ENCODE measurements around the gene SYTL2. TPM values are rescaled to one million over a fixed set of nuclear protein-coding genes. Genes with fewer than 3 reads are reported as not detected.

SYTL2 gene
- total RNA-seq, 2 donors from 2014 or later: 144 to 183 TPM

GRCh38 chr11:85749287-85749834 is 61.6 kb downstream of the SYTL2 start:
- intact Hi-C loops (cut with DNase I): loop anchor here in 1 of 2 donors (5.0 kb wide), 1 partner anchor 38 kb away; no protein-coding TSS in a partner anchor
- no peak for DNase-seq (ENCODE audit: low spot score)

- intact Hi-C loops (cut with DNase I): loop anchor here in 1 of 2 donors (5.0 kb wide), 1 partner anchor 39 kb away; no protein-coding TSS in a partner anchor
- no peak for DNase-seq (ENCODE audit: low spot score)
These were observed 62.5 kb downstream of the SYTL2 start for GRCh38 chr11:85748455-85748891.

- intact Hi-C loops (cut with DNase I): loop anchor here in 1 of 2 donors (5.0 kb wide), 1 partner anchor 41 kb away; no protein-coding TSS in a partner anchor
- no peak for DNase-seq (ENCODE audit: low spot score)
These were observed 64.3 kb downstream of the SYTL2 start for GRCh38 chr11:85746670-85747069.

- DNase-seq (ENCODE audit: low spot score): no peak
- intact Hi-C loops (cut with DNase I): loop anchor here in 1 of 2 donors (5.0 kb wide), 1 partner anchor 42 kb away; no protein-coding TSS in a partner anchor
These were observed 65.3 kb downstream of the SYTL2 start for GRCh38 chr11:85745626-85746025.

GRCh38 chr11:85742873-85743275 is 68.1 kb downstream of the SYTL2 start:
- DNase-seq (ENCODE audit: low spot score): no peak
- intact Hi-C loops (cut with DNase I): no loop called here

- DNase-seq (ENCODE audit: low spot score): no peak
- intact Hi-C loops (cut with DNase I): no loop called here
These were observed 68.6 kb downstream of the SYTL2 start for GRCh38 chr11:85742348-85742747.

GRCh38 chr11:85740481-85741400 is 70.2 kb downstream of the SYTL2 start:
- DNase-seq (ENCODE audit: low spot score): no peak
- intact Hi-C loops (cut with DNase I): no loop called here

- no peak for DNase-seq (ENCODE audit: low spot score)
- intact Hi-C loops (cut with DNase I): no loop called here
These were observed 73.2 kb downstream of the SYTL2 start for GRCh38 chr11:85737738-85738137.

- intact Hi-C loops (cut with DNase I): no loop called here
These were observed 75.0 kb downstream of the SYTL2 start for GRCh38 chr11:85735876-85736460.

GRCh38 chr11:85732965-85733364 is 78.0 kb downstream of the SYTL2 start:
- no peak for DNase-seq (ENCODE audit: low spot score)
- intact Hi-C loops (cut with DNase I): no loop called here

More at GRCh38 chr11:85735876-85736460, 75.0 kb downstream of the SYTL2 start:
- DNase-seq (ENCODE audit: low spot score): no peak

- intact Hi-C loops (cut with DNase I): no loop called here
- DNase-seq (ENCODE audit: low spot score): no peak
These were observed 84.6 kb downstream of the SYTL2 start for GRCh38 chr11:85726381-85726780.

GRCh38 chr11:85725510-85726258 is 85.3 kb downstream of the SYTL2 start:
- no peak for DNase-seq (ENCODE audit: low spot score)
- intact Hi-C loops (cut with DNase I): no loop called here

- intact Hi-C loops (cut with DNase I): no loop called here
- DNase-seq (ENCODE audit: low spot score): no peak
These were observed 86.0 kb downstream of the SYTL2 start for GRCh38 chr11:85724748-85725465.

- intact Hi-C loops (cut with DNase I): no loop called here
- no peak for DNase-seq (ENCODE audit: low spot score)
These were observed 87.9 kb downstream of the SYTL2 start for GRCh38 chr11:85723088-85723487.

- intact Hi-C loops (cut with DNase I): no loop called here
- no peak for DNase-seq (ENCODE audit: low spot score)
These were observed 89.8 kb downstream of the SYTL2 start for GRCh38 chr11:85721191-85721590.

GRCh38 chr11:85718991-85719807 is 91.7 kb downstream of the SYTL2 start:
- DNase-seq (ENCODE audit: low spot score): peak; percentile 84
- intact Hi-C loops (cut with DNase I): loop anchor here in 1 of 2 donors (10.0 kb wide), 1 partner anchor 86 kb away; no protein-coding TSS in a partner anchor

GRCh38 chr11:85718126-85718943 is 92.6 kb downstream of the SYTL2 start:
- DNase-seq (ENCODE audit: low spot score): no peak
- intact Hi-C loops (cut with DNase I): loop anchor here in 1 of 2 donors (10.0 kb wide), 1 partner anchor 86 kb away; no protein-coding TSS in a partner anchor
